GM19043 (cell line): ENCODE results near the gene TBATA.

Source experiments
- ATAC-seq: cut with Tn5 transposase; IDR thresholded peaks from one replicate; pipeline ENCODE4 v1.9.1; 2021; ENCODE audit warnings: low read depth; ENCODE audit not compliant: unreplicated experiment

TBATA gene

GRCh38 chr10:70747192-70747965 is 37.8 kb downstream of the TBATA start:
- no peak for ATAC-seq

GRCh38 chr10:70745555-70745954 is 39.6 kb downstream of the TBATA start:
- no peak for ATAC-seq

DNA sequence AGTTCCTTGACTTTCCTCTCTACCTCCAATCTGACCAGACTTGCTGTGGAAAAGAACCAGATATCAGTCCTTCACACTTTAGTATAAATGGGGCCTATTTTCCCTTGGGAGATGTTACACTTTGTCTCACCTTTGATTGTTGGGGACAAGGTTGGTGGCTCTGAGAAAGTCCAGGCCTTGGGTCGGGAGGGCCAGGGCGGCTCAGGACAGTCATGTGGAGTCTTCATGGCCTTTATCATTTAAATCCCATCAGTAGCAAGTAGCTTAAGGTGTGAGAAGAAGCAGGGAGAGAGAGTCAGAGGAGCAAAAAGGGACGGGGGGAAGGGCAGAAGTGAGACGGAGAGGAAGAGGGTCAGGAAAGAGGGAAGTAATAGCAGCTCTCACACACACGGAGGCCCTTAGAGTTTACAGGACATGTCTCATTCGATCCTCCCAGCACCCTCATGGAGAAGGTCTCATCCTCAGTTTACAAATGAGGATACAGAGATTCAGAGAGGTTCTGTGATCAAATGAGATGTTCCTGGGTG is 40.5 kb downstream of the TBATA start:
- no peak for ATAC-seq

DNA sequence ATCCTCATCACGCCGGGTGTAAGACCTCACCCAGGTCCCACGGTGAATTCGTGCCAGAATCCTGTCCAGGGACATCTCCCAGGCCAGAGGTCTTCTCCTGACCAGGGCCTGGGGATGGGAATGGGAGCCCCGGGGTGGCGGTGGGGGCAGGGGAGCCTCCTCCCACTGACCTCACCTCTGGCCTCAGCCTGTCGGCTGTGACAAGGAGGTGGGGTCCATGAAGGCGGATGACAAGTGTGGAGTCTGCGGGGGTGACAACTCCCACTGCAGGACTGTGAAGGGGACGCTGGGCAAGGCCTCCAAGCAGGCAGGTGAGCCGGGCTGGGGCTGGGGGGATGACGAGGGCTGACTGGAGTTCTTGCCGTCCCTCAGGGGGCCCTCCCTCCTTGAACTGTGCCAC is 41.3 kb downstream of the TBATA start:
- ATAC-seq = no peak

- ATAC-seq = no peak
Observed at GRCh38 chr10:70743430-70743788, 41.8 kb downstream of the TBATA start.

DNA sequence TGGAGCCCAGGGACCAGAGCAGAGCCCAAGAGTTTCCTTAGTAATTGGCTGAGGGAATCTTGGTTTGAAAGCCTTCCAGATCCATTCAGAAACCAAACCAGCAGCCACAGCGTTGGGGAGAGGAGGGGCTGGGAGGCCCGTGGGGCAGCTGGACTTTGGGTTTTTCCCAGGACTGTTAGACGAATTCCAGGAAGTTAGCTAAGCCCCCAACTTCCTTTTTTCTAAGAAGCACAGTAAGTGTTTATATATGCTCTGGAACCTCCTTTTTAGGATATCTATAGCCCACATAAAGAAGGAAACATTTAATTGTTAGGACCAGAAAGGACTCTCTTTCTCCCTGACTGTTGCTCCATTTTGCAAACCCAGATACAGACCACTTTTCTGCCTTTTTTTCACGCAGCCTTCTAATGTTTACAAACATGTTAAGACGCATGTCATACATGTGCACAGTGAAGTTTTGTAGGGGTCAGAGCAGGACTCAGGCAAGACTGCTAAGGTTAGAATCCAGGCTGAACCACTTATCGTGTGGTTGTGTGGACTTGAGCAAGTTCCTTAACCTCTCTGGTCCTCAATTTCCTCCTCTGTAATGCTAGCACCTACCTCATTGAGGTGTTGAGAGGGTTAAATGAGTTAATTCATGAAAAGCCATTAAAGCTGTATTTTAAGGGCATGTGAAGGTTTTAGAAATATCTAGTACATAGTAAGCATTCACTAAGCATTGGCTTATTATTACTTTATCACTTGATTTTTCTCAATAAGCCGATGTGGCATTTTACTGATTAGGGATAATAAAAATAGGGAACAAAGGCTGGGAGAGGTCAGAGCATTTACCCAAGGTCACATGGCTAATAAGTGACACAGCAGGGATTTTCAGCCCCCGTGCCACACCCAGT is 42.4 kb downstream of the TBATA start:
- no peak for ATAC-seq

DNA sequence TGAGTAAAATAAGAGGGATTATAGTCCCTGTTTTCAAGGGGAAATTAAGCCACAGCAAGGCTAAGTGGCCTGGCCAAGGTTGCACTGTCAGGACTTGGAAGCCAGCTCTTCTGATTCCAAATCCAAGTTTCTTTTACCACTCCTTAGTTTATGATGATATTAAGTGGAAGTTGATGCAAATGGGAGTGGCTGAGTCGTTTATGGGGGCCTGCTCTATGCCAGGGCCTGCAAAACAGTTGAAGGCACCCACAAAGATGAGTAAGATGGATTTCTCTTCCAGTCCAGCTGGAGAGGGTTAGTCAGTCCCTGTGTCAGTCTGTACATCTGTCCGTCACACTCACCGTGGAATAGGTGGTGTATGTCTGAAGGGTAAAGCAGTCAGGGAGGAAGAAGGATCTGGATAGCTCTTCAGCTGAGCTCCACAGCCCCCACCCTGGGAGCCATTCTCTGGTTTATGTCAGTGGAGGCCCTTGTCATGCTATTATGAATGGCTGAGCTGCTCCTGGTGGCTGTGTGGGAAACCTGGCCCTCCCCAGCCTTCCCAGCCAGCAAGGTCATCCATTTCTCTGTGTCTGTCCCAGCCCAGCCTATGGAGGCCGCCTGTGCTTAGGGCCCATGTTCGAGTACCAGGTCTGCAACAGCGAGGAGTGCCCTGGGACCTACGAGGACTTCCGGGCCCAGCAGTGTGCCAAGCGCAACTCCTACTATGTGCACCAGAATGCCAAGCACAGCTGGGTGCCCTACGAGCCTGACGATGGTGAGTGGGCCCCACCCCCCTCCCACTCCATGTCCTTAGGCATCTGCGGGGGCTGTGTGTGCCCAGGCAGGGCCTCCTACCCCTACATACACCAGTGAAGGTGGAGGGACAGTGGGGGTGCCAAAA is 44.5 kb downstream of the TBATA start:
- ATAC-seq = no peak

- no peak for ATAC-seq
Observed at GRCh38 chr10:70738761-70739121, 46.4 kb downstream of the TBATA start.

- ATAC-seq = no peak
Observed at GRCh38 chr10:70738006-70738760, 47.0 kb downstream of the TBATA start.

DNA sequence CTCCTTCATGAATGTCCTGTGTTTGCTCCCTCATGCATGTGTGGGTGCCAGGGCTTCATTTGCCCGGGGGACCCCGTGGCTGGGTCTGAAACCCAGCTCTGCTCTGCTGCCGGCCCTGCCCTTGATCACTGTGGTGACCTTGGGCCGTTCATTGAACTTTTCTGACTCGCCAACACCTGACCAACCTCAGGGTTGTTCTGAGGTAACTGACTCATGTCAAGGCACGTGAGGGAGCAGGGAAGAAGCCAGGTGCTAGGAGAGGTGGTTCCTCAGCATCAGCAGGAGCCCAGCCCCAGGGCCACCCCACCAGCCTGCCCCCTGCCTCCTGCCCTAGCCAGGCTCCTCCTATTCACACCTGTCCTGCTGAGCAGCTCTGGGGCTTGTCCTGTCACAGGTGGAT is 47.9 kb downstream of the TBATA start:
- ATAC-seq = no peak

DNA sequence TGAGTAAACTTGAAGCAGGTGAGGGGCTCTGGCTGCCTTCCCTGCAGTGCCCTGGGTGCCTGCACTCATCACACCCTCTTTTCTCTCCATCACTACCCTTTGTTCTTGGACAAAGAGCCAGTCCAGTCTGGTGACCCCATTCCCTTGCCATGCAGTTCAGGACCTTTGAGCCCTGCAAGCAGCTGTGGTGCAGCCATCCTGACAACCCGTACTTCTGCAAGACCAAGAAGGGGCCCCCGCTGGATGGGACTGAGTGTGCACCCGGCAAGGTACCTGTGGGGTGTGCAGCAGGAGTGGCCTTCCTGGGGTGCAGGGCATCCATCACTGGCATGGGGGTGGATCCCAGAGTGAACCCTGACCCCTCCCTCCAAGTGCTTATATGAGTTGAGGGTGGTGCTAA is 48.7 kb downstream of the TBATA start:
- no peak for ATAC-seq

DNA sequence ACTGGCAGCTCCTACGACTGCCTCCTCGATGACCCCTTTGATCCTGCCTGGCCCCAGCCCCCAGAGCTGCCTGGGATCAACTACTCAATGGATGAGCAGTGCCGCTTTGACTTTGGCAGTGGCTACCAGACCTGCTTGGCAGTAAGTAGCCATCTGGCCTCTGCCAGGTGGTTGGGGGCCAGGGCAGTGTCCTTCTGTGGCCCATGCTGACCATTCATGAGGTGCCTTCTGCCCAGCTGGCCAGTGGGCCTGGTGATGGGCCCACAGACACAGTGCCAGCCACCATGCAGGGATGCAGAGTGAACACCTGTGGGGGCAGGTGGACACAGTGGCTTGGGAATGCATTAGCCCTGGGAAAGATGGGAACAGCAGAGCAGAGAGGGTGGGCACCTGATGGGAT is 50.0 kb downstream of the TBATA start:
- no peak for ATAC-seq

GRCh38 chr10:70733051-70733450 is 52.1 kb downstream of the TBATA start:
- ATAC-seq = no peak

DNA sequence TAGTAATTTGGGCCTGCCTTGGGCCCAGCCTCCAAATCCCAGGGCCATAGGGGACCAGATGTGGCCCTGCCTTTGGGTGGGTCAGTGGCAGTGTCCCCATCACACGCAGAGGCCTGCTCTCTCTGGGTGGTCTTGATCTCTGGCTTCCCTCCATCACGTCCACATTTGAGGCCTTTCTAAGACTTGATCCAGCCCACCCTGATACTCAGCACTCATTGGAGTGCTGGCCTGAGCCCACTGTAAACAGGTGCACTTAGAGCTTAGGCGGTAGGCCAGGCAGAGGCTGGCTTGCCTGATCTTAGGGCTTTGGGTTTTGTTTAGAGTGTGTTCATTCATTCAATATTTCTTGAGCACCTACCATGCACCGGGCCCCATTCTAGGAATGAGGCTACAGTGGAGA is 52.6 kb downstream of the TBATA start:
- no peak for ATAC-seq

DNA sequence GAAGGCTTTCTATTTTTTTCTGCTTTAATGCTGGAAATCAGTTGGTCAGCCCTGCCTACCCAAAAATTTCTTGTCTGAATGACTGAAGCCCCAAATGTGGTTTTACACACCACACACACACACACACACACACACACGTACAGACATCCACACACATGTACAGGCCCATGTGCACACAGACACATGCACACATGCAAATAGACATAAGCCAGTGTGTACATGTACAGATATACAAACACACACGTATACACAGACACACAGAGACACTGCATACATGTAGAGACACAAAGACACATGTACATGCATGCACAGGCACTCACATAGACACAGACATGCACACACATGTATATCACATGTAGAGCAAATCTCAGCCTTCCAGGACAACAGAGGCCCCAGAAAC is 54.2 kb downstream of the TBATA start:
- no peak for ATAC-seq

- ATAC-seq = no peak
Observed at GRCh38 chr10:70729763-70730357, 55.3 kb downstream of the TBATA start.

DNA sequence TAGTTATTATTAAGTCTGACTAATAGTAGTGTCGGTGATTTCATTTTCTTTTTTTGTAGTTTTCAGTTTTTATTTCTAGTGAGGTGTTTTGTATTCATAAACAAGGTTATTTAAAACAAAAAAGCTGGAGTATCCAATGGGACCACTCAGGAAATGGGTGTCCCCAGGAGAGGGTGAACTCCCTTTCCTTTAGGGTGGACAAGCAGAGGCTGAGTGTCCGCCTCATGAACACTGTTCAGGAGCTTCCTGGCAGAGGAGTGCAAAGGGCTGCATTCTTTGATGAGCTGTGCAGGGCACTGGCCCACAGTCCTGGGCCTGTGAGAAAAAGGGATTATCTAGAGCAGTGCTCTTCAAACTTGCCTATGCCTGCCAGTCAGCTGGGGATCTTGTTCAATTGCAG is 56.8 kb downstream of the TBATA start:
- no peak for ATAC-seq

DNA sequence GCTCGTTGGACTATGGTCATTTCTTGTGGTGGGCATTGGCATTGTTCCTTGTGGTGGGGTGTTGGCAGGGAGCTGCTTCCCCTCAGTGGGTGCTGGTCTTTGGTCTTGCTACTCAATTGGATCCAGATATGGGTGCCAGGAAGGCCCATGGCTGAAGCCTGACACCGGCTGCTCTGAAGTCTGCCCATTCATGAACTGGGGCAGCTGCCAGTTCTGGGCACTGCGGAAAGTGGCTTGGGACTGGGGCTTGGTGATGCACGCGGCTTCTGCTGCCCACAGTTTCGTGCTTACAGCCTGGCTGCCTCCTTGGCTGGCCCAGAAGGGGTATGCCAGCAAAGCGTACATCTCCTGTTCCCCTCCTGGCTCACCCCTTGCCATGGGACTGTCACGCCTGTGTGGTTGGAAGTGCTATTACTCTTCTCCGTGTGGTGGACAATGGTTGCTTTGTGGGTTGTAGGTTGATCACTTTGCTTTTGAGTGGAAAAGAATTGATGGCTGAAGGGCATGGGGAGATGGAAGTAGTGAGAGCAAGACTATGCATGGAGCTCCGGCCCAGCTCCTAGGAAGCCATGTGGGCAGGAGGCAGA is 58.2 kb downstream of the TBATA start:
- no peak for ATAC-seq

GRCh38 chr10:70723771-70724170 is 61.4 kb downstream of the TBATA start:
- ATAC-seq = no peak
